Activated T-helper 1 cell treated with anti-CD3 and anti-CD28 coated beads, Interleukin-12 subunit alpha, Interleukin-12 subunit beta, Interleukin-2, Interleukin-4 antibody, amounts not matched to agents 30 ng/mL and 10 ng/mL and 1 ng/mL, durations not matched to agents 14 hours and 24 hours and 36 hours (primary cell): ENCODE results near the gene TIFAB. TPM values are rescaled to one million over a fixed set of nuclear protein-coding genes. Genes with fewer than 3 reads are reported as not detected.

ENCODE experiments used
- DNase-seq: peaks from one replicate; pipeline ENCODE4 v3.0.0; 2021; ENCODE audit warnings: low spot score
- H3K27ac Mint-ChIP-seq: one replicate; pipeline ENCODE4 v1.8.0; 2021; ENCODE audit warnings: mild to moderate bottlenecking, mixed read lengths
- H3K27me3 Mint-ChIP-seq: one replicate; pipeline ENCODE4 v1.8.0; 2022; ENCODE audit warnings: mild to moderate bottlenecking, moderate library complexity, mixed read lengths; ENCODE audit not compliant: insufficient read depth
- H3K36me3 Mint-ChIP-seq: one replicate; pipeline ENCODE4 v1.8.0; 2021; ENCODE audit warnings: low read depth, mixed read lengths
- H3K4me1 Mint-ChIP-seq: one replicate; pipeline ENCODE4 v1.8.0; 2021; ENCODE audit warnings: low read depth, mixed read lengths
- H3K4me3 Mint-ChIP-seq: one replicate; pipeline ENCODE4 v1.8.0; 2021; ENCODE audit warnings: mild to moderate bottlenecking, moderate library complexity, mixed read lengths
- H3K9me3 Mint-ChIP-seq: one replicate; pipeline ENCODE4 v1.8.0; 2021; ENCODE audit warnings: mixed read lengths
- intact Hi-C: fragments of 100-400 bp; cut with micrococcal nuclease; formaldehyde crosslinking; loops from one replicate; pipeline ENCODE4 v1.15.1; 2024
- total RNA-seq: library from RNA; stranded (reverse); gene quantifications from 2 replicates; pipeline ENCODE4 v1.2.3, GENCODE V29; 2022

TIFAB gene
- total RNA-seq, 1 donor from 2014 or later, result not detected

GRCh38 chr5:135461481-135462151 lies 9.5 kb upstream of the TIFAB start:
- Mint-ChIP-seq H3K27ac (no peak overlapping the region), H3K36me3 (no peaks in the 10 kb centered on the region), H3K9me3 (no peaks in the 10 kb centered on the region), H3K4me3 (no peak overlapping the region), H3K27me3 (peaks cover 15% of the 10 kb centered on the region), H3K4me1 (peaks cover 11% of the 10 kb centered on the region)
- intact Hi-C loops, result loop anchor here (1.0 kb wide), 1 partner anchor 91 kb away; no protein-coding TSS in a partner anchor
- DNase-seq, result no peak

GRCh38 chr5:135460246-135461033 lies 8.3 kb upstream of the TIFAB start:
- no peaks in the 10 kb centered on the region for H3K36me3 Mint-ChIP-seq
- H3K4me3 Mint-ChIP-seq, result no peak overlapping the region
- H3K27me3 Mint-ChIP-seq, result peaks cover 19% of the 10 kb centered on the region
- H3K4me1 Mint-ChIP-seq, result peaks cover 4% of the 10 kb centered on the region
- no peak for DNase-seq
- H3K9me3 Mint-ChIP-seq, result no peaks in the 10 kb centered on the region
- no peak overlapping the region for H3K27ac Mint-ChIP-seq
- intact Hi-C loops, result no loop called here

GRCh38 chr5:135458921-135459331 lies 6.8 kb upstream of the TIFAB start:
- H3K27ac Mint-ChIP-seq, result no peak overlapping the region
- peaks cover 4% of the 10 kb centered on the region for H3K4me1 Mint-ChIP-seq
- DNase-seq, result no peak
- intact Hi-C loops, result no loop called here
- no peaks in the 10 kb centered on the region for H3K9me3 Mint-ChIP-seq
- H3K4me3 Mint-ChIP-seq, result no peak overlapping the region
- peaks cover 11% of the 10 kb centered on the region for H3K27me3 Mint-ChIP-seq
- H3K36me3 Mint-ChIP-seq, result no peaks in the 10 kb centered on the region

- Mint-ChIP-seq H3K4me1 (peaks cover 4% of the 10 kb centered on the region), H3K4me3 (no peak overlapping the region), H3K27ac (no peak overlapping the region), H3K36me3 (no peaks in the 10 kb centered on the region), H3K9me3 (no peaks in the 10 kb centered on the region), H3K27me3 (peaks cover 11% of the 10 kb centered on the region)
- intact Hi-C loops, result no loop called here
- no peak for DNase-seq
Observed at GRCh38 chr5:135458356-135458755, 6.2 kb upstream of the TIFAB start.

GRCh38 chr5:135457424-135458071 lies 5.4 kb upstream of the TIFAB start:
- Mint-ChIP-seq H3K36me3 (no peaks in the 10 kb centered on the region), H3K27me3 (peaks cover 11% of the 10 kb centered on the region), H3K4me3 (no peak overlapping the region), H3K27ac (no peak overlapping the region), H3K9me3 (no peaks in the 10 kb centered on the region), H3K4me1 (peaks cover 4% of the 10 kb centered on the region)
- peak; percentile 36 for DNase-seq
- intact Hi-C loops, result no loop called here

- H3K27me3 Mint-ChIP-seq, result peaks cover 11% of the 10 kb centered on the region
- H3K4me3 Mint-ChIP-seq, result no peak overlapping the region
- H3K9me3 Mint-ChIP-seq, result no peaks in the 10 kb centered on the region
- DNase-seq, result no peak
- H3K36me3 Mint-ChIP-seq, result no peaks in the 10 kb centered on the region
- H3K4me1 Mint-ChIP-seq, result no peaks in the 10 kb centered on the region
- intact Hi-C loops, result no loop called here
- H3K27ac Mint-ChIP-seq, result no peak overlapping the region
Observed at GRCh38 chr5:135456238-135457099, 4.3 kb upstream of the TIFAB start.

GRCh38 chr5:135455876-135456237 lies 3.7 kb upstream of the TIFAB start:
- Mint-ChIP-seq H3K36me3 (no peaks in the 10 kb centered on the region), H3K4me3 (no peak overlapping the region), H3K9me3 (no peaks in the 10 kb centered on the region), H3K4me1 (no peaks in the 10 kb centered on the region), H3K27me3 (peaks cover 8% of the 10 kb centered on the region), H3K27ac (no peak overlapping the region)
- intact Hi-C loops, result no loop called here
- DNase-seq, result no peak

- Mint-ChIP-seq H3K27me3 (peaks cover 8% of the 10 kb centered on the region), H3K9me3 (no peaks in the 10 kb centered on the region), H3K4me3 (no peak overlapping the region), H3K4me1 (no peaks in the 10 kb centered on the region), H3K27ac (no peak overlapping the region), H3K36me3 (no peaks in the 10 kb centered on the region)
- intact Hi-C loops, result no loop called here
- no peak for DNase-seq
Observed at GRCh38 chr5:135454946-135455345, 2.8 kb upstream of the TIFAB start.

GRCh38 chr5:135453613-135454012 lies 1.5 kb upstream of the TIFAB start:
- Mint-ChIP-seq H3K27me3 (peaks cover 8% of the 10 kb centered on the region), H3K4me1 (no peaks in the 10 kb centered on the region), H3K36me3 (no peaks in the 10 kb centered on the region), H3K9me3 (no peaks in the 10 kb centered on the region), H3K4me3 (no peak overlapping the region), H3K27ac (no peak overlapping the region)
- intact Hi-C loops, result no loop called here
- no peak for DNase-seq

GRCh38 chr5:135451581-135452320 lies 400 bp downstream of the TIFAB start:
- H3K36me3 Mint-ChIP-seq, result no peaks in the 10 kb centered on the region
- H3K27ac Mint-ChIP-seq, result no peak overlapping the region
- intact Hi-C loops, result no loop called here
- no peaks in the 10 kb centered on the region for H3K9me3 Mint-ChIP-seq
- no peak for DNase-seq
- no peaks in the 10 kb centered on the region for H3K4me1 Mint-ChIP-seq
- H3K4me3 Mint-ChIP-seq, result no peak overlapping the region
- peaks cover 8% of the 10 kb centered on the region for H3K27me3 Mint-ChIP-seq

GRCh38 chr5:135450952-135451351 lies 1.2 kb downstream of the TIFAB start:
- intact Hi-C loops, result no loop called here

GRCh38 chr5:135450336-135450735 lies 1.8 kb downstream of the TIFAB start:
- Mint-ChIP-seq H3K27me3 (peaks cover 2% of the 10 kb centered on the region), H3K9me3 (no peaks in the 10 kb centered on the region), H3K4me3 (no peak overlapping the region), H3K27ac (no peak overlapping the region), H3K36me3 (no peaks in the 10 kb centered on the region), H3K4me1 (no peaks in the 10 kb centered on the region)
- no peak for DNase-seq
- intact Hi-C loops, result no loop called here

More at GRCh38 chr5:135450952-135451351, 1.2 kb downstream of the TIFAB start:
- no peak overlapping the region for H3K4me3 Mint-ChIP-seq
- H3K4me1 Mint-ChIP-seq, result no peaks in the 10 kb centered on the region
- no peak for DNase-seq
- no peaks in the 10 kb centered on the region for H3K36me3 Mint-ChIP-seq
- H3K9me3 Mint-ChIP-seq, result no peaks in the 10 kb centered on the region
- H3K27me3 Mint-ChIP-seq, result peaks cover 3% of the 10 kb centered on the region
- H3K27ac Mint-ChIP-seq, result no peak overlapping the region
